GM12878 (cell line): ENCODE data around the gene LSR. TPM values are rescaled to one million over a fixed set of nuclear protein-coding genes. Genes with fewer than 3 reads are reported as not detected.

Experiments
- ATAC-seq: fragments of 200-7000 bp; cut with Tn5 transposase; 3 replicates; pipeline ENCODE4 v1.9.1; 2020; ENCODE audit warnings: mild to moderate bottlenecking, moderate library complexity
- BruUV-seq: library from RNA; stranded (reverse); fragments of 400-500 nt; replicated peaks from 2 replicates; lab custom pipeline; 2021; lab: Mats Ljungman, UMichigan
- CTCF ChIA-PET: fragments of 300-600 bp; sonication (Branson Sonifier 250); formaldehyde crosslinking; extraction: SDS; loops from one replicate; lab custom pipeline; 2021; ENCODE audit warnings: inconsistent platforms; lab: Yijun Ruan, JAX
- POLR2A ChIA-PET: fragments of 350-600 bp; formaldehyde crosslinking; extraction: SDS; loops from one replicate; lab custom pipeline; 2021; ENCODE audit warnings: inconsistent platforms; lab: Charles Lee
- RAD21 ChIA-PET: fragments of 300-600 bp; sonication (Branson Sonifier 250); formaldehyde crosslinking; loops from one replicate; lab custom pipeline; 2023; ENCODE audit warnings: antibody characterized with exemption; ENCODE audit not compliant: unreplicated experiment; lab: Charles Lee
- SMC1A ChIA-PET: fragments of 300-600 bp; sonication (Branson Sonifier 250); formaldehyde crosslinking; loops from one replicate; lab custom pipeline; 2023; ENCODE audit not compliant: unreplicated experiment, uncharacterized antibody; lab: Charles Lee
- DNase-seq: peaks from one replicate; pipeline ENCODE4 v3.0.0-alpha.2; 2011; ENCODE audit warnings: low read depth, low spot score
- FAIRE-seq: peaks from 3 replicates; lab custom pipeline; 2011; peaks lifted over from hg19 to GRCh38; lab: Jason Lieb, UNC
- H2AFZ ChIP-seq: 2 replicates; pipeline ENCODE4 v1.6.0; 2011; ENCODE audit warnings: low read depth, low read length, control low read depth; ENCODE audit not compliant: control insufficient read depth
- H3K27ac ChIP-seq: 2 replicates; pipeline ENCODE4 v1.5.1; 2011; ENCODE audit warnings: control low read depth; ENCODE audit not compliant: control insufficient read depth, insufficient read depth
- H3K27me3 ChIP-seq, 2 experiments: replicated peaks in 1 of 2; 2 replicates each; pipeline versions ENCODE4 v1.6.0 to v1.6.1; 2011; ENCODE audit warnings: low read length in 1 of 2; ENCODE audit not compliant: control insufficient read depth in 2 of 2, insufficient read depth in 2 of 2
- H3K36me3 ChIP-seq, 2 experiments: 2 replicates each; pipeline ENCODE4 v1.5.1; 2011; ENCODE audit warnings: low read length in 1 of 2; ENCODE audit not compliant: control insufficient read depth in 2 of 2, insufficient read depth in 2 of 2
- H3K4me1 ChIP-seq: 2 replicates; pipeline ENCODE4 v1.6.1; 2011; ENCODE audit warnings: mild to moderate bottlenecking, low read length, moderate library complexity, mixed read lengths; ENCODE audit not compliant: control insufficient read depth, insufficient read depth
- H3K4me2 ChIP-seq: 2 replicates; pipeline ENCODE4 v1.6.0; 2011; ENCODE audit warnings: control low read depth; ENCODE audit not compliant: control insufficient read depth, insufficient read depth
- H3K4me3 ChIP-seq: fragments of 200-600 bp; sonication (generic); 2 replicates; pipeline ENCODE4 v1.5.1; 2016
- H3K79me2 ChIP-seq: 2 replicates; pipeline ENCODE4 v1.6.0; 2011; ENCODE audit warnings: low read length; ENCODE audit not compliant: control insufficient read depth, insufficient read depth
- H3K9ac ChIP-seq: 2 replicates; pipeline ENCODE4 v1.8.0; 2011; ENCODE audit warnings: low read length, control low read depth, mixed read lengths; ENCODE audit not compliant: control insufficient read depth, insufficient read depth
- H3K9me3 ChIP-seq: replicated peaks from 3 replicates; pipeline ENCODE4 v1.5.1; 2011; ENCODE audit warnings: mild to moderate bottlenecking, low read length; ENCODE audit not compliant: control insufficient read depth, insufficient read depth
- H4K20me1 ChIP-seq: 2 replicates; pipeline ENCODE4 v1.6.0; 2011; ENCODE audit not compliant: control insufficient read depth, insufficient read depth
- ESRRA ChIP-seq: IDR thresholded peaks from 2 replicates; pipeline ENCODE4 v1.6.1; 2012; ENCODE audit warnings: mild to moderate bottlenecking, low read length, improper control_type of control experiment
- JUND ChIP-seq: IDR thresholded peaks from 2 replicates; pipeline ENCODE4 v1.6.1; 2012; ENCODE audit warnings: low read depth, mild to moderate bottlenecking, low read length, improper control_type of control experiment, moderate library complexity
- RBBP5 ChIP-seq: fragments of 200-600 bp; sonication (generic); conservative IDR thresholded peaks from 2 replicates; pipeline ENCODE4 v1.6.1; 2016
- YY1 ChIP-seq: IDR thresholded peaks from 2 replicates; pipeline ENCODE4 v1.6.1; 2011; ENCODE audit warnings: low read depth, mild to moderate bottlenecking, low read length
- WGBS: methylation state at CpG from one replicate; pipeline ENCODE4 v1.1.6; 2016; ENCODE audit warnings: low lambda C conversion rate; ENCODE audit not compliant: insufficient replicate concordance, insufficient coverage; ENCODE audit errors: missing lambda C conversion rate; 5-methylcytosine and 5-hydroxymethylcytosine counted together
- in situ Hi-C: fragments of 300-500 bp; cut with MboI; formaldehyde crosslinking; loops from 9 replicates; pipeline ENCODE4 v1.14.3; 2018; ENCODE audit warnings: mixed read lengths
- intact Hi-C: fragments of 100-400 bp; cut with micrococcal nuclease; formaldehyde crosslinking; loops from one replicate; pipeline ENCODE4 v1.14.2; 2022; ENCODE audit not compliant: unreplicated experiment
- polyA plus RNA-seq, 11 experiments: library from polyadenylated mRNA; depleted of rRNA in 4 of 11; unstranded in 6 of 11; stranded (reverse) in 5 of 11; fragments of >200 nt; fragmentation: Nextera tagmentation in 4 of 11; fragmentation: Illumina TruSeq in 1 of 11; extraction: Ambion mirVana in 4 of 11; extraction: Trizol in 1 of 11; gene quantifications; 1 replicate in 1 of 11; 2 replicates in 10 of 11; pipeline versions ENCODE4 v1.2.1 to v1.2.3, GENCODE V29; 2011 to 2016; ENCODE audit warnings: inconsistent platforms in 2 of 11, missing spikeins in 2 of 11, low read depth in 1 of 11
- total RNA-seq, 4 experiments: library from RNA; depleted of rRNA in 3 of 4; stranded (reverse); fragments of >200 nt in 3 of 4; fragmentation: Illumina TruSeq in 1 of 4; extraction: Trizol in 1 of 4; gene quantifications; 2 replicates each; pipeline versions ENCODE4 v1.2.1 to v1.2.3, GENCODE V29; 2013 to 2021
- TF ChIP-seq, protein P1 (sequence below): fragments of 450-650 bp; IDR thresholded peaks from 2 replicates; pipeline ENCODE4 v1.6.1; 2017; ENCODE audit warnings: borderline replicate concordance
- TF ChIP-seq, protein P2 (sequence below): IDR thresholded peaks from 2 replicates; pipeline ENCODE4 v1.6.1; 2012; ENCODE audit warnings: mild to moderate bottlenecking, low read depth, low read length
- TF ChIP-seq, protein P3 (sequence below): IDR thresholded peaks from 2 replicates; pipeline ENCODE4 v1.6.1; 2011; ENCODE audit warnings: low read depth, low read length, improper control_type of control experiment, borderline replicate concordance

The LSR gene
- total and polyA plus RNA-seq, 10 of the 15 experiments (the other 5 are each of a cell fraction or from before 2014, with no cell fraction given): 0.26 to 53.9 (median 26.3) TPM

DNA sequence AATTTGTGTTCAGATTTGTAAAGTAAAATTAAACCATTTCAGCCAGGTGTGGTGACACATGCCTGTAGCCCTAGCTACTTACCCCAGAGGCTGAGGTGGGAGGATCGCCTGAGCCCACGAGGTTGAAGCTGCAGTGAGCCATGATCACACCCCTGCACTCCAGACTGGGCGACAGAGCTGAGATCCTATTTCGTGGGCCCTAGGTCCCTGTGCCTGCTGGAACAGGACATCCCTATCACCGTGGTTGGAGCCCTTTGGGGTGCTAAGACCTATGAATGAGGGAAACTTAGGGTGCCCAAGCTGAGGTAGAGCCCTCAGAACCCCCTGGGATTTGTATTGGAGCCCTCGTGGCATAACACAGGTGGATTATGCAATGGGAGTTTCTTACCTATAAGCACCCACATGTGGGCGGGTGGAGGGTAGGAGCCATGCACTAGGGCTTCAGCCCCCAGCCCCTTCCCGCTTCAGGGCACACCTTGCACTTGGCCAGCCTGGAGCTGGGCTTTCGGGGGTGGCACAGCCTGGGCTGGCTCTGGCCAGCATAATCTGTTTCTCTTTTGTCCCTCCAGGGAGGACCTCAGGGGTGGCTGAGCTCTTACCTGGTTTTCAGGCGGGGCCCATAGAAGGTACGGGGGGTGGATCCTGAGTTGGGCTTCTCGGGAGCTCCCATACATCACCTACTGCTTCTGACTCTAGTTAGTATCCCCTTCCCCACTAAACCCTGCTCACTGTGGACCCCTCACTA lies 12.7 kb downstream of the LSR start:
- H3K79me2 ChIP-seq: peaks cover 3% of the 10 kb centered on the region
- ChIA-PET SMC1A (no interaction called here), RAD21 (interaction anchor here (1.1 kb wide), 1 partner anchor 120 kb away, joined by 4 read pairs; no protein-coding TSS in a partner anchor)
- no peak overlapping the region for H3K9ac ChIP-seq
- H3K4me2 ChIP-seq: no peak overlapping the region
- H3K36me3 ChIP-seq: peaks cover 9 to 13% of the 10 kb centered on the region in 2 experiments; a peak in 3 of 4 replicates
- no peak overlapping the region for H2AFZ ChIP-seq
- H3K27ac ChIP-seq: no peak overlapping the region
- H3K4me3 ChIP-seq: no peak overlapping the region
- TF ChIP-seq, protein P1, sequence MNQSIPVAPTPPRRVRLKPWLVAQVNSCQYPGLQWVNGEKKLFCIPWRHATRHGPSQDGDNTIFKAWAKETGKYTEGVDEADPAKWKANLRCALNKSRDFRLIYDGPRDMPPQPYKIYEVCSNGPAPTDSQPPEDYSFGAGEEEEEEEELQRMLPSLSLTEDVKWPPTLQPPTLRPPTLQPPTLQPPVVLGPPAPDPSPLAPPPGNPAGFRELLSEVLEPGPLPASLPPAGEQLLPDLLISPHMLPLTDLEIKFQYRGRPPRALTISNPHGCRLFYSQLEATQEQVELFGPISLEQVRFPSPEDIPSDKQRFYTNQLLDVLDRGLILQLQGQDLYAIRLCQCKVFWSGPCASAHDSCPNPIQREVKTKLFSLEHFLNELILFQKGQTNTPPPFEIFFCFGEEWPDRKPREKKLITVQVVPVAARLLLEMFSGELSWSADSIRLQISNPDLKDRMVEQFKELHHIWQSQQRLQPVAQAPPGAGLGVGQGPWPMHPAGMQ: no peak
- TF ChIP-seq, protein P2, sequence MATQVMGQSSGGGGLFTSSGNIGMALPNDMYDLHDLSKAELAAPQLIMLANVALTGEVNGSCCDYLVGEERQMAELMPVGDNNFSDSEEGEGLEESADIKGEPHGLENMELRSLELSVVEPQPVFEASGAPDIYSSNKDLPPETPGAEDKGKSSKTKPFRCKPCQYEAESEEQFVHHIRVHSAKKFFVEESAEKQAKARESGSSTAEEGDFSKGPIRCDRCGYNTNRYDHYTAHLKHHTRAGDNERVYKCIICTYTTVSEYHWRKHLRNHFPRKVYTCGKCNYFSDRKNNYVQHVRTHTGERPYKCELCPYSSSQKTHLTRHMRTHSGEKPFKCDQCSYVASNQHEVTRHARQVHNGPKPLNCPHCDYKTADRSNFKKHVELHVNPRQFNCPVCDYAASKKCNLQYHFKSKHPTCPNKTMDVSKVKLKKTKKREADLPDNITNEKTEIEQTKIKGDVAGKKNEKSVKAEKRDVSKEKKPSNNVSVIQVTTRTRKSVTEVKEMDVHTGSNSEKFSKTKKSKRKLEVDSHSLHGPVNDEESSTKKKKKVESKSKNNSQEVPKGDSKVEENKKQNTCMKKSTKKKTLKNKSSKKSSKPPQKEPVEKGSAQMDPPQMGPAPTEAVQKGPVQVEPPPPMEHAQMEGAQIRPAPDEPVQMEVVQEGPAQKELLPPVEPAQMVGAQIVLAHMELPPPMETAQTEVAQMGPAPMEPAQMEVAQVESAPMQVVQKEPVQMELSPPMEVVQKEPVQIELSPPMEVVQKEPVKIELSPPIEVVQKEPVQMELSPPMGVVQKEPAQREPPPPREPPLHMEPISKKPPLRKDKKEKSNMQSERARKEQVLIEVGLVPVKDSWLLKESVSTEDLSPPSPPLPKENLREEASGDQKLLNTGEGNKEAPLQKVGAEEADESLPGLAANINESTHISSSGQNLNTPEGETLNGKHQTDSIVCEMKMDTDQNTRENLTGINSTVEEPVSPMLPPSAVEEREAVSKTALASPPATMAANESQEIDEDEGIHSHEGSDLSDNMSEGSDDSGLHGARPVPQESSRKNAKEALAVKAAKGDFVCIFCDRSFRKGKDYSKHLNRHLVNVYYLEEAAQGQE: no peak
- TF ChIP-seq ESRRA (no peak), JUND (no peak), YY1 (no peak), RBBP5 (no peak)
- TF ChIP-seq, protein P3, sequence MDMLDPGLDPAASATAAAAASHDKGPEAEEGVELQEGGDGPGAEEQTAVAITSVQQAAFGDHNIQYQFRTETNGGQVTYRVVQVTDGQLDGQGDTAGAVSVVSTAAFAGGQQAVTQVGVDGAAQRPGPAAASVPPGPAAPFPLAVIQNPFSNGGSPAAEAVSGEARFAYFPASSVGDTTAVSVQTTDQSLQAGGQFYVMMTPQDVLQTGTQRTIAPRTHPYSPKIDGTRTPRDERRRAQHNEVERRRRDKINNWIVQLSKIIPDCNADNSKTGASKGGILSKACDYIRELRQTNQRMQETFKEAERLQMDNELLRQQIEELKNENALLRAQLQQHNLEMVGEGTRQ: no peak
- TF ChIP-seq, all 136 proteins: peak for 0
- in situ Hi-C loops: no loop called here
- Histone ChIP-seq H3K27me3 (no peaks in the 10 kb centered on the region), H4K20me1 (no peaks in the 10 kb centered on the region), H3K4me1 (no peaks in the 10 kb centered on the region), H3K9me3 (no peaks in the 10 kb centered on the region)
- DNase-seq (no peak), ATAC-seq (no peak), FAIRE-seq (no peak)
- intact Hi-C loops: loop anchor here (10.0 kb wide), 1 partner anchor 233 kb away; the partner anchor contains the start of gene KRTDAP
- CTCF ChIA-PET: no interaction called here
- WGBS: 64% methylated on average over 12 of the region's 12 CpGs
- POLR2A ChIA-PET: no interaction called here
- no TSS peak for BruUV-seq
